NCI-H2171 treated with DMSO at 0.1 percent for 48 hours (cell line): ENCODE data around the gene ABHD12.

Experiments
- DNase-seq: peaks from one replicate; lab custom pipeline; 2025; lab: John Stamatoyannopoulos, UW

Gene ABHD12

GRCh38 chr20:25289886-25290597 lies 100.6 kb downstream of the ABHD12 start:
- no peak for DNase-seq

- no peak for DNase-seq
These were observed 102.1 kb downstream of the ABHD12 start for GRCh38 chr20:25288291-25289181.

GRCh38 chr20:25287631-25288290 lies 102.9 kb downstream of the ABHD12 start:
- DNase-seq = no peak

- DNase-seq = no peak
These were observed 103.7 kb downstream of the ABHD12 start for GRCh38 chr20:25286917-25287316.

- DNase-seq = no peak
These were observed 104.5 kb downstream of the ABHD12 start for GRCh38 chr20:25285856-25286798.

GRCh38 chr20:25285091-25285647 lies 105.5 kb downstream of the ABHD12 start:
- DNase-seq = peak; percentile 93

- DNase-seq = no peak
These were observed 106.5 kb downstream of the ABHD12 start for GRCh38 chr20:25284131-25284601.

GRCh38 chr20:25283221-25283951 lies 107.2 kb downstream of the ABHD12 start:
- DNase-seq = no peak

- no peak for DNase-seq
These were observed 107.8 kb downstream of the ABHD12 start for GRCh38 chr20:25282796-25283195.

- DNase-seq = no peak
These were observed 108.4 kb downstream of the ABHD12 start for GRCh38 chr20:25282034-25282781.

GRCh38 chr20:25281541-25281991 lies 109.1 kb downstream of the ABHD12 start:
- DNase-seq = no peak

- DNase-seq = no peak
These were observed 109.8 kb downstream of the ABHD12 start for GRCh38 chr20:25280574-25281535.

GRCh38 chr20:25280051-25280573 lies 110.5 kb downstream of the ABHD12 start:
- DNase-seq = no peak

GRCh38 chr20:25279403-25279802 lies 111.2 kb downstream of the ABHD12 start:
- no peak for DNase-seq

GRCh38 chr20:25278636-25279361 lies 111.8 kb downstream of the ABHD12 start:
- no peak for DNase-seq

- no peak for DNase-seq
These were observed 112.6 kb downstream of the ABHD12 start for GRCh38 chr20:25277941-25278521.
